ENCODE measurements around the gene FGF19. TPM values are rescaled to one million over a fixed set of nuclear protein-coding genes. Genes with fewer than 3 reads are reported as not detected.
A peak's percentile ranks its signal among the peaks of the same experiment; 100 is the strongest.

Gene FGF19
- total RNA-seq, 1 experiment from 2014 or later, result not detected

- peak; percentile 38 for DNase-seq (ENCODE audit: low read depth)
These were observed 47.0 kb downstream of the FGF19 start for GRCh38 chr11:69656536-69657455.

- DNase-seq (ENCODE audit: low read depth), result peak; percentile 41
These were observed 48.1 kb downstream of the FGF19 start for GRCh38 chr11:69655479-69656428.

GRCh38 chr11:69654660-69655478 lies 49.0 kb downstream of the FGF19 start:
- peak; percentile 46 for DNase-seq (ENCODE audit: low read depth)

GRCh38 chr11:69654001-69654659 lies 49.7 kb downstream of the FGF19 start:
- no peak for DNase-seq (ENCODE audit: low read depth)

- no peak for DNase-seq (ENCODE audit: low read depth)
These were observed 50.3 kb downstream of the FGF19 start for GRCh38 chr11:69653406-69653960.

GRCh38 chr11:69652999-69653398 lies 50.8 kb downstream of the FGF19 start:
- DNase-seq (ENCODE audit: low read depth), result no peak

- DNase-seq (ENCODE audit: low read depth), result no peak
These were observed 51.8 kb downstream of the FGF19 start for GRCh38 chr11:69651834-69652620.

GRCh38 chr11:69650832-69651344 lies 52.9 kb downstream of the FGF19 start:
- no peak for DNase-seq (ENCODE audit: low read depth)

- DNase-seq (ENCODE audit: low read depth), result peak; percentile 78
These were observed 53.6 kb downstream of the FGF19 start for GRCh38 chr11:69650081-69650831.

GRCh38 chr11:69649576-69649900 lies 54.3 kb downstream of the FGF19 start:
- no peak for DNase-seq (ENCODE audit: low read depth)

GRCh38 chr11:69648679-69649575 lies 54.9 kb downstream of the FGF19 start:
- peak; percentile 23 for DNase-seq (ENCODE audit: low read depth)

Other genes with a start within 250 kb of the FGF19 start
- gene LINC01488, start 222.4 kb downstream of the FGF19 start, total RNA-seq (2014; rRNA removed; shearing (Covaris generic)), result not detected in 2 replicates
- 173 and 194 TPM in 2 replicates for gene CCND1, start 62.9 kb downstream of the FGF19 start, total RNA-seq (2014; rRNA removed; shearing (Covaris generic))
- 17.4 and 21.4 TPM in 2 replicates for gene LTO1, start 28.7 kb downstream of the FGF19 start, total RNA-seq (2014; rRNA removed; shearing (Covaris generic))
- gene FGF4, start 71.3 kb upstream of the FGF19 start, total RNA-seq (2014; rRNA removed; shearing (Covaris generic)), result not detected in 2 replicates
- not detected in 2 replicates for gene FGF3, start 115.4 kb upstream of the FGF19 start, total RNA-seq (2014; rRNA removed; shearing (Covaris generic))